A549 (cell line): ENCODE data around the gene RAB3B. TPM values are rescaled to one million over a fixed set of nuclear protein-coding genes. Genes with fewer than 3 reads are reported as not detected.

Source experiments
- ATAC-seq, 2 experiments: fragments of 200-7000 bp in 1 of 2; fragments of >200 bp in 1 of 2; cut with Nextera tagmentation in 1 of 2; cut with Tn5 transposase in 1 of 2; 3 replicates each; pipeline versions ENCODE4 v1.8.0 to v1.9.1; 2018 to 2020; ENCODE audit warnings: mild to moderate bottlenecking in 1 of 2, moderate library complexity in 1 of 2
- CTCF ChIA-PET: fragments of 300-600 bp; sonication (Branson Sonifier 250); formaldehyde crosslinking; extraction: SDS; loops from one replicate; lab custom pipeline; 2021; ENCODE audit warnings: antibody characterized with exemption, inconsistent platforms; lab: Yijun Ruan, JAX
- POLR2A ChIA-PET: fragments of 350-600 bp; formaldehyde crosslinking; extraction: SDS; loops from one replicate; lab custom pipeline; 2021; ENCODE audit warnings: antibody characterized with exemption, inconsistent platforms; lab: Yijun Ruan, JAX
- DNase-seq, 2 experiments: peaks; one replicate each; pipeline versions ENCODE4 v3.0.0 to v3.0.0-alpha.2; 2011 to 2016; ENCODE audit warnings: low read depth in 1 of 2, low spot score in 1 of 2
- FAIRE-seq: peaks from 2 replicates; lab custom pipeline; 2011; peaks lifted over from hg19 to GRCh38; lab: Jason Lieb, UNC
- H3K27ac ChIP-seq, 2 experiments: fragments of >200 bp; sonication (Bioruptor Twin); formaldehyde crosslinking; 3 replicates each; pipeline ENCODE4 v1.5.1; 2016 to 2017
- H3K4me1 ChIP-seq: fragments of >200 bp; sonication (Bioruptor Twin); formaldehyde crosslinking; 3 replicates; pipeline ENCODE4 v1.6.1; 2016
- H3K4me2 ChIP-seq: fragments of >200 bp; sonication (Bioruptor Twin); formaldehyde crosslinking; 3 replicates; pipeline ENCODE4 v1.6.1; 2016
- H3K4me3 ChIP-seq: fragments of >200 bp; sonication (Bioruptor Twin); formaldehyde crosslinking; 3 replicates; pipeline ENCODE4 v1.5.1; 2016
- H3K9me3 ChIP-seq: fragments of >200 bp; sonication (Bioruptor Twin); formaldehyde crosslinking; 3 replicates; pipeline ENCODE4 v1.6.1; 2016
- BHLHE40 ChIP-seq: IDR thresholded peaks from 2 replicates; pipeline ENCODE4 v1.6.1; 2012; ENCODE audit warnings: low read depth, low read length, inconsistent platforms
- CBX2 ChIP-seq: fragments of 200-600 bp; sonication (generic); IDR thresholded peaks from 2 replicates; pipeline ENCODE4 v1.6.1; 2016; ENCODE audit warnings: low read depth, mild to moderate bottlenecking, borderline replicate concordance
- CHD2 ChIP-seq: fragments of 150-350 bp; IDR thresholded peaks from 2 replicates; pipeline ENCODE4 v1.6.1; 2014; ENCODE audit warnings: low read length; ENCODE audit not compliant: partially characterized antibody
- E2F6 ChIP-seq: IDR thresholded peaks from 2 replicates; pipeline ENCODE4 v1.6.1; 2012; ENCODE audit warnings: low read depth, borderline replicate concordance
- EHMT2 ChIP-seq: fragments of 200-600 bp; sonication (generic); IDR thresholded peaks from 2 replicates; pipeline ENCODE4 v1.6.1; 2016; ENCODE audit warnings: antibody characterized with exemption, low read depth, mild to moderate bottlenecking, moderate library complexity
- ELK1 ChIP-seq: fragments of 150-350 bp; IDR thresholded peaks from 2 replicates; pipeline ENCODE4 v1.6.1; 2014; ENCODE audit warnings: low read depth, mild to moderate bottlenecking, low read length
- HOXB13 ChIP-seq: fragments of 250-450 bp; sonication (Bioruptor Pico); IDR thresholded peaks from 2 replicates; pipeline ENCODE4 v1.5.0; 2020; ENCODE audit warnings: low read depth, mild to moderate bottlenecking, moderate library complexity
- HOXB5 ChIP-seq: fragments of 250-450 bp; sonication (Bioruptor Pico); IDR thresholded peaks from 2 replicates; pipeline ENCODE4 v1.5.0; 2020; ENCODE audit warnings: mild to moderate bottlenecking, moderate library complexity
- MAFK ChIP-seq: fragments of 450-650 bp; IDR thresholded peaks from 2 replicates; pipeline ENCODE4 v1.6.1; 2014; ENCODE audit not compliant: partially characterized antibody
- NFE2L2 ChIP-seq: fragments of 150-350 bp; conservative IDR thresholded peaks from 2 replicates; pipeline ENCODE4 v1.6.1; 2014; ENCODE audit warnings: low read length
- RARB ChIP-seq: fragments of 250-450 bp; sonication (Bioruptor Pico); IDR thresholded peaks from 2 replicates; pipeline ENCODE4 v1.8.0; 2021; ENCODE audit warnings: mild to moderate bottlenecking, moderate library complexity
- REST ChIP-seq: fragments of 200-600 bp; sonication (generic); IDR thresholded peaks from 2 replicates; pipeline ENCODE4 v1.6.1; 2016; ENCODE audit warnings: antibody characterized with exemption, mild to moderate bottlenecking, moderate library complexity
- SMC3 ChIP-seq: fragments of >200 bp; sonication (Bioruptor Twin); formaldehyde crosslinking; IDR thresholded peaks from 3 replicates; pipeline ENCODE4 v1.6.1; 2018; ENCODE audit warnings: inconsistent platforms
- TFCP2L1 ChIP-seq: fragments of 250-450 bp; sonication (Bioruptor Pico); IDR thresholded peaks from 2 replicates; pipeline ENCODE4 v1.5.0; 2021; ENCODE audit warnings: mild to moderate bottlenecking
- USF2 ChIP-seq: fragments of 450-650 bp; IDR thresholded peaks from 2 replicates; pipeline ENCODE4 v1.6.1; 2014; ENCODE audit warnings: antibody characterized with exemption
- ZC3H11A ChIP-seq: fragments of 450-650 bp; IDR thresholded peaks from 2 replicates; pipeline ENCODE4 v1.6.1; 2014; ENCODE audit warnings: antibody characterized with exemption, mild to moderate bottlenecking
- ZNF302 ChIP-seq: fragments of 250-450 bp; sonication (Bioruptor Pico); IDR thresholded peaks from 2 replicates; pipeline ENCODE4 v1.9.0; 2021; ENCODE audit warnings: inconsistent platforms, mild to moderate bottlenecking, moderate library complexity
- WGBS: methylation state at CpG from one replicate; pipeline ENCODE4 v1.1.6; 2017; ENCODE audit errors: missing lambda C conversion rate; 5-methylcytosine and 5-hydroxymethylcytosine counted together
- polyA plus RNA-seq, 4 experiments: library from polyadenylated mRNA; depleted of rRNA in 3 of 4; stranded (reverse); fragments of >200 nt; fragmentation: RNase III in 1 of 4; extraction: RNeasy Plus Mini Kit Qiagen cat#74134 plus additional on column Dnase treatment in 1 of 4; gene quantifications; 2 replicates in 3 of 4; 3 replicates in 1 of 4; pipeline ENCODE4 v1.2.3, GENCODE V29; 2011 to 2017

The RAB3B gene
- polyA plus RNA-seq, 2 of the 4 experiments (the other 2 are of a cell fraction) = 6.9 to 15.1 TPM

DNA sequence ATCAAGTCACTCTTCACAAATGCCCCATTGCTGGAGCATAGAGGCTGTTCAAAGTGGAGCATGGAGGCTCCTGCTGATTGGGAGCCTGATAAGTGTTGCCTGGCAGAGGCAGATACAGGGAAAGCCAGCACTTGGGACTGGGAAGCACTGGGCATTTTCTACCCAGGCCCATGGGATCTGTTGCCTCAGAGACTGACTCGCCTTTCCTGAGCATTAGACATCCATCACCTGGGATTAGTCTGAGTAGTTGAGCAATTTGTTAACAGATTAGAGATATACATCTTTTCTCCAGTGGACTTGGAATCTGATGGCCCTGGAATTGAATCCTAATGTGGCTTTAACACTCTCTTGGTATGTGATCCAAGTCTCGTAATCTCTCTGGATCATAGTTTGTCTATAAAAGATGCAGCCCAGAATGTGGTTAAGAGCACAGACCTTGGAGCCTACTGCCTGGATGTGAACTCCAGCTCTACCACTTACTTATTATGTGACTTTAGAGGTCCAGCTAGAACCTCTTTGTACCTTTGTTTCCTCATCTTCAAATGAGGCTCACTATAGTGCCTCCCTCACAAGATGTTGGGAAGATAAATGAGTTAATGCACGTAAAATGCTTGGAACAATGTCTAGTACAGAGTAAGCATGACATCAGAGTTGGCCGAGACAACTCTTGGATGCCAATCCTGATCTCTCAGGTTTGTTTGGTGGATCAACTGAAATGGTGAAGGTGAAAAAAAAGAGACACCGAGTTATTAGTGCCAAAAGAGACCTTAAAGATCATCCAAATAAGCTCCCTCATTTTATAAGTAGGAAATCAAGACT is 73.7 kb downstream of the RAB3B start (continued):
- TF ChIP-seq ZC3H11A = no peak

GRCh38 chr1:51915951-51916350 is 74.5 kb downstream of the RAB3B start:
- Histone ChIP-seq H3K4me3 (no peak overlapping the region), H3K9me3 (no peaks in the 10 kb centered on the region), H3K4me2 (no peak overlapping the region), H3K4me1 (no peaks in the 10 kb centered on the region), H3K27ac (no peak overlapping the region)
- FAIRE-seq = no peak
- ChIA-PET CTCF (no interaction called here), POLR2A (no interaction called here)
- DNase-seq = no peak
- 76% methylated on average over 3 of the region's 3 CpGs for WGBS
- no peak for ATAC-seq
- TF ChIP-seq SMC3 = no peak
- no peak for TF ChIP-seq HOXB13 (CRISPR knock-in tag)
- no peak for TF ChIP-seq USF2
- no peak for TF ChIP-seq TFCP2L1 (CRISPR knock-in tag)
- no peak for TF ChIP-seq MAFK
- TF ChIP-seq ELK1 = no peak
- no peak for TF ChIP-seq ZNF302 (CRISPR knock-in tag)

DNA sequence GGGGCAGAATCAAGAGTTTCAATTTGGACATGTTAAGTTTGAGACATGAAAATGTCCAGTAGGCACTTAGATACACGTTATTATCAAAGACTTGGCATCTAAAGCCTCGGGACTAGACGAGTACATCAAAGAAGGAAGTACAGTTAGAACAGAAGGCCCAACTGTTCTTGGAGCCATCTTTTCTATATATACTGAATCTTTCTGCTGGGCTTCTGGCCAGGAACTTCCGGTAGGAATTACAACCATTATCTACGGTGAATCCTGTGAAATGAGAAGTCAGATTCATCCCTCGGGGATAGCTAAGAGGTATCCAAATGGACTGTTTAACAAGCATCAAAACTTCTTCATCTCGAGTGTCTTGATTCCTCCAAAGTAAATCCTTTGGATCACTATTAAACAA is 77.6 kb downstream of the RAB3B start:
- TF ChIP-seq HOXB5 (CRISPR knock-in tag) = no peak
- TF ChIP-seq REST = no peak
- no peak for TF ChIP-seq EHMT2
- TF ChIP-seq CHD2 = no peak
- no peak for TF ChIP-seq ELK1
- TF ChIP-seq BHLHE40 = no peak
- TF ChIP-seq NFE2L2 = no peak
- no peak for TF ChIP-seq CBX2
- TF ChIP-seq ZNF302 (CRISPR knock-in tag) = no peak
- TF ChIP-seq RARB (CRISPR knock-in tag) = no peak
- no peak for TF ChIP-seq E2F6
- 89% methylated on average over 7 of the region's 7 CpGs for WGBS
- Histone ChIP-seq H3K4me2 (no peak overlapping the region), H3K4me3 (no peak overlapping the region), H3K9me3 (no peaks in the 10 kb centered on the region), H3K4me1 (no peaks in the 10 kb centered on the region), H3K27ac (no peak overlapping the region)
- FAIRE-seq = no peak
- no peak for ATAC-seq
- DNase-seq = no peak
- CTCF ChIA-PET = no interaction called here
- POLR2A ChIA-PET = no interaction called here
